Measurements from ENCODE around the gene AUTS2.

DNA sequence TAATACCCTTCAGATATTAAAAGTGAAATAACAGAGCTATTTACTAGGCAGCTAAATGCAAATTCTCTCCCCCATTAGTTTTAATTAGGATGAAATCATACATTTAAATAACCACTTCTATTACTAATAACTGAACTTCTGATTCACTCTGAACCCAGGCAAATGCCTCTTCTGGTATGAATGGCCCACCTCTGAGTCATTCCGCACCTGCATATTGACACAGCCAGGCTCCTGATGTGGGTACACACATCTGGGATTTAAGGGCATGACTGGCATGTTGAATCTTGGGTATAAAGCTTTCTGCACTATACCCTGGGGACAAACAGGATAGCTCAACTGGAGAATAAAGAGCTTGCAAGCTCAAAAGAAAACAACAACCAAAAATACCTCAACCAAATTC, 140.9 kb downstream of the AUTS2 start:
- TF ChIP-seq CTCF (IDR thresholded peaks at IDR 0.05 in 2 of 3, conservative IDR thresholded peaks at IDR 0.05 in 1 of 3; ENCODE audit: control insufficient read depth in 2 of 3, extremely low read depth in 1 of 3, insufficient read depth in 1 of 3, low read depth in 3 of 3, low read length in 3 of 3) (no peak), SMC3 (IDR thresholded peaks at IDR 0.05; ENCODE audit: borderline replicate concordance, low read length) (0 out of 2 replicates have a peak, but pooled peaks have one; percentile 18), FOS (IDR thresholded peaks at IDR 0.05; ENCODE audit: borderline replicate concordance, extremely low read depth, insufficient read length) (no peak), EZH2 (IDR thresholded peaks at IDR 0.05; ENCODE audit: borderline replicate concordance, control insufficient read depth, low read depth, low read length) (no peak), NFYB (IDR thresholded peaks at IDR 0.05; ENCODE audit: insufficient read depth, low read depth, low read length) (no peak)
- TF ChIP-seq, protein P1, sequence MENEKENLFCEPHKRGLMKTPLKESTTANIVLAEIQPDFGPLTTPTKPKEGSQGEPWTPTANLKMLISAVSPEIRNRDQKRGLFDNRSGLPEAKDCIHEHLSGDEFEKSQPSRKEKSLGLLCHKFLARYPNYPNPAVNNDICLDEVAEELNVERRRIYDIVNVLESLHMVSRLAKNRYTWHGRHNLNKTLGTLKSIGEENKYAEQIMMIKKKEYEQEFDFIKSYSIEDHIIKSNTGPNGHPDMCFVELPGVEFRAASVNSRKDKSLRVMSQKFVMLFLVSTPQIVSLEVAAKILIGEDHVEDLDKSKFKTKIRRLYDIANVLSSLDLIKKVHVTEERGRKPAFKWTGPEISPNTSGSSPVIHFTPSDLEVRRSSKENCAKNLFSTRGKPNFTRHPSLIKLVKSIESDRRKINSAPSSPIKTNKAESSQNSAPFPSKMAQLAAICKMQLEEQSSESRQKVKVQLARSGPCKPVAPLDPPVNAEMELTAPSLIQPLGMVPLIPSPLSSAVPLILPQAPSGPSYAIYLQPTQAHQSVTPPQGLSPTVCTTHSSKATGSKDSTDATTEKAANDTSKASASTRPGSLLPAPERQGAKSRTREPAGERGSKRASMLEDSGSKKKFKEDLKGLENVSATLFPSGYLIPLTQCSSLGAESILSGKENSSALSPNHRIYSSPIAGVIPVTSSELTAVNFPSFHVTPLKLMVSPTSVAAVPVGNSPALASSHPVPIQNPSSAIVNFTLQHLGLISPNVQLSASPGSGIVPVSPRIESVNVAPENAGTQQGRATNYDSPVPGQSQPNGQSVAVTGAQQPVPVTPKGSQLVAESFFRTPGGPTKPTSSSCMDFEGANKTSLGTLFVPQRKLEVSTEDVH (IDR thresholded peaks at IDR 0.05; ENCODE audit: low read depth, partially characterized antibody): no peak

Data from GM12878 (cell line).